MM.1S (cell line): ENCODE data around the gene ADTRP.

Experiments used
- DNase-seq: peaks from one replicate; pipeline ENCODE4 v3.0.0-alpha.2; 2015
- H2AFZ ChIP-seq: fragments of 300-600 bp; sonication (generic); 2 replicates; pipeline ENCODE4 v1.6.0; 2016; ENCODE audit warnings: antibody characterized with exemption, low read length
- H3F3A ChIP-seq: fragments of 300-600 bp; sonication (generic); 2 replicates; pipeline ENCODE4 v1.6.1; 2016; ENCODE audit warnings: mild to moderate bottlenecking, antibody characterized with exemption, low read length, moderate library complexity, mixed read lengths; ENCODE audit not compliant: insufficient read depth
- H3K27ac ChIP-seq: fragments of 300-600 bp; sonication (generic); 2 replicates; pipeline ENCODE4 v1.5.1; 2016; ENCODE audit warnings: mild to moderate bottlenecking, low read length
- H3K27me3 ChIP-seq: fragments of 300-600 bp; sonication (generic); replicated peaks from 2 replicates; pipeline ENCODE4 v1.6.0; 2016; ENCODE audit warnings: low read length; ENCODE audit not compliant: insufficient read depth
- H3K36me3 ChIP-seq: fragments of 300-600 bp; sonication (generic); replicated peaks from 2 replicates; pipeline ENCODE4 v1.6.1; 2016; ENCODE audit warnings: mild to moderate bottlenecking, low read length, mixed read lengths; ENCODE audit not compliant: insufficient read depth
- H3K4me1 ChIP-seq: fragments of 300-600 bp; sonication (generic); 2 replicates; pipeline ENCODE4 v1.6.1; 2016; ENCODE audit warnings: low read length, mixed read lengths
- H3K4me2 ChIP-seq: fragments of 300-600 bp; sonication (generic); 2 replicates; pipeline ENCODE4 v1.6.0; 2016; ENCODE audit warnings: low read depth, low read length
- H3K4me3 ChIP-seq: fragments of 300-600 bp; sonication (generic); 2 replicates; pipeline ENCODE4 v1.5.1; 2016; ENCODE audit warnings: low read length, mixed read lengths
- H3K79me2 ChIP-seq: fragments of 300-600 bp; sonication (generic); 2 replicates; pipeline ENCODE4 v1.6.1; 2016; ENCODE audit warnings: mixed run types, low read length, mixed read lengths
- H3K9ac ChIP-seq: fragments of 300-600 bp; sonication (generic); 2 replicates; pipeline ENCODE4 v1.6.1; 2016; ENCODE audit warnings: low read length, mixed read lengths
- H3K9me2 ChIP-seq: fragments of 300-600 bp; sonication (generic); replicated peaks from 2 replicates; pipeline ENCODE4 v1.6.1; 2016; ENCODE audit warnings: mild to moderate bottlenecking, low read length, mixed read lengths; ENCODE audit not compliant: insufficient read depth
- H3K9me3 ChIP-seq: fragments of 300-600 bp; sonication (generic); replicated peaks from 2 replicates; pipeline ENCODE4 v1.6.1; 2016; ENCODE audit warnings: mild to moderate bottlenecking, low read length, mixed read lengths; ENCODE audit not compliant: insufficient read depth
- H4K20me1 ChIP-seq: fragments of 300-600 bp; sonication (generic); 2 replicates; pipeline ENCODE4 v1.6.1; 2016; ENCODE audit warnings: mild to moderate bottlenecking, low read length, moderate library complexity, mixed read lengths; ENCODE audit not compliant: insufficient read depth
- EZH2 ChIP-seq: fragments of 300-600 bp; sonication (generic); optimal IDR thresholded peaks from 2 replicates; pipeline ENCODE3; 2017; ENCODE audit warnings: low read depth, mild to moderate bottlenecking, antibody characterized with exemption, low read length, mixed read lengths
- EZH2phosphoT487 ChIP-seq: fragments of 300-600 bp; sonication (generic); IDR thresholded peaks from 2 replicates; pipeline ENCODE4 v1.6.1; 2018; ENCODE audit warnings: antibody characterized with exemption, low read length
- TF ChIP-seq, protein P1 (sequence below): fragments of 300-600 bp; sonication (generic); IDR thresholded peaks from 2 replicates; pipeline ENCODE4 v1.5.1; 2016; ENCODE audit warnings: antibody characterized with exemption, low read length, mixed read lengths

Gene ADTRP

DNA sequence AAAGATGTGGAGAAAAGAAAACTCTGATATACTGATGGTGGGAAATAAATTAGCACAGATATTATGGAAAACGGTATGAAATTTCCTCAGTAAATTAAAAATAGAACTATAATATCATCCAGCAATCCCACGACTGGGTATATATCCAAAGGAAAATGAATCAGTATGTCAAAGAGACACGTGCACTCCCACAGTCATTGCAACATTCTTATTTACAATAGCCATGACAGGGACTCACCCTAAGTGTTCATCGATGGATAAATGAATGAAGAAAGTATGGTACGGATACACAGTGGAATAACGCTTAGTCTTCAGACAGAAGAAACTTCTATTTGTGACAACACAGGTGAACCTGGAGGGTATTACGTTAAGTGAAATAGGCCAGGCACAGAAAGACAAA is 5.7 kb upstream of the ADTRP start:
- Histone ChIP-seq H3K27ac (no peak overlapping the region), H3K4me2 (no peak overlapping the region), H3K27me3 (no peaks in the 10 kb centered on the region), H4K20me1 (no peaks in the 10 kb centered on the region), H3K4me1 (peaks cover 3% of the 10 kb centered on the region; the same call in 1 of the 2 replicates), H3K79me2 (no peaks in the 10 kb centered on the region), H3K9me2 (no peaks in the 10 kb centered on the region), H3K9ac (no peak overlapping the region), H3K9me3 (no peaks in the 10 kb centered on the region), H2AFZ (no peak overlapping the region), H3K36me3 (no peaks in the 10 kb centered on the region), H3K4me3 (no peak overlapping the region), H3F3A (no peaks in the 10 kb centered on the region)
- no peak for DNase-seq
- TF ChIP-seq EZH2: no peak
- TF ChIP-seq EZH2phosphoT487: no peak
- TF ChIP-seq, protein P1, sequence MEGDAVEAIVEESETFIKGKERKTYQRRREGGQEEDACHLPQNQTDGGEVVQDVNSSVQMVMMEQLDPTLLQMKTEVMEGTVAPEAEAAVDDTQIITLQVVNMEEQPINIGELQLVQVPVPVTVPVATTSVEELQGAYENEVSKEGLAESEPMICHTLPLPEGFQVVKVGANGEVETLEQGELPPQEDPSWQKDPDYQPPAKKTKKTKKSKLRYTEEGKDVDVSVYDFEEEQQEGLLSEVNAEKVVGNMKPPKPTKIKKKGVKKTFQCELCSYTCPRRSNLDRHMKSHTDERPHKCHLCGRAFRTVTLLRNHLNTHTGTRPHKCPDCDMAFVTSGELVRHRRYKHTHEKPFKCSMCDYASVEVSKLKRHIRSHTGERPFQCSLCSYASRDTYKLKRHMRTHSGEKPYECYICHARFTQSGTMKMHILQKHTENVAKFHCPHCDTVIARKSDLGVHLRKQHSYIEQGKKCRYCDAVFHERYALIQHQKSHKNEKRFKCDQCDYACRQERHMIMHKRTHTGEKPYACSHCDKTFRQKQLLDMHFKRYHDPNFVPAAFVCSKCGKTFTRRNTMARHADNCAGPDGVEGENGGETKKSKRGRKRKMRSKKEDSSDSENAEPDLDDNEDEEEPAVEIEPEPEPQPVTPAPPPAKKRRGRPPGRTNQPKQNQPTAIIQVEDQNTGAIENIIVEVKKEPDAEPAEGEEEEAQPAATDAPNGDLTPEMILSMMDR: no peak

DNA sequence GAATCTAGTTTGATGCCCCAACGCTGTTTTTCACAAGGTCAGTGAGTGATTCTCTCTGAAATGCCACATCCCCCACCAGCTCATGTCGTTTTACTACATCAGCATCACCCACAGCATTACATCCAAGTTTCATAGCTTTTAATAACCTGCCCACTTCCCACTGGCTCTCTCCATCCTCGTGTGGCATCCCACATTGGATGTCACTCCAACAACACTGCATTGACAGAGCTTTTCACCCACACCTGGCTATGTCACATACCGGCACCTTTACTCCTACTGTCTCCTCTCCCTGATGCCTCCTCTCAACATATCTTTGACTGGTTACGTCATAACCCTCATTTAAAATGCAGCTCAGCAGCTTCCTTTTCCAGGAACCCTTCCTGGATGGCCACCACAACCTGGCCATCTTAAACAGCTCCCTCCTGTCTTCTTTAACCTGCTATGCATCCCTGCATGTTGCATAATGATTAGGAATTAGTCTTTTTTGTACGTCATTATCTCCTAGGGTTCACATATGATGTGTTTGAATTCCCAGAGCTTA is 5.0 kb upstream of the ADTRP start:
- Histone ChIP-seq H3K9me2 (no peaks in the 10 kb centered on the region), H3K79me2 (no peaks in the 10 kb centered on the region), H3K4me1 (peaks cover 3% of the 10 kb centered on the region; the same call in 1 of the 2 replicates), H3K27ac (no peak overlapping the region), H3K9me3 (no peaks in the 10 kb centered on the region), H3F3A (no peaks in the 10 kb centered on the region), H3K4me3 (no peak overlapping the region), H3K27me3 (no peaks in the 10 kb centered on the region), H2AFZ (no peak overlapping the region), H3K36me3 (no peaks in the 10 kb centered on the region), H4K20me1 (no peaks in the 10 kb centered on the region), H3K4me2 (no peak overlapping the region), H3K9ac (no peak overlapping the region)
- no peak for DNase-seq
- TF ChIP-seq, protein P1: no peak

DNA sequence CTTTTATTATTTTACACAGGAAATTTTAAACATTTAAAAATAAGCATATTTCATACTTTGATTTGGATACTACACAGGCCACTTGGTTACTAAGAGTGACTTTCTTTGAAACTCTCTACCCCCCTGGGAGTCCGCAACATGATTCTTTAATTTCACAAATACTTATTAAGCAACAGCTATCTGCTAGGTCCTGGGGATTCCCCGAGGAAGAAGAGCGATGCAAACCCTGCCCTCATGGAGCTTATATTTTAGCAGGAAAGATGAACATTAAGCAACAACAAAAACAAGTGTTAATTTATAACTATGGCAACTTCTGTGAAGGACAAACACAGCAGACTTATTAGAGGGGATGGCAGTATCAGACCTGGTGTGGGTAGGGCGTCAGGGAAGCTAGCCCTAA is 3.9 kb upstream of the ADTRP start:
- TF ChIP-seq EZH2 (no peak), EZH2phosphoT487 (no peak)
- TF ChIP-seq, protein P1: no peak
- Histone ChIP-seq H3F3A (no peaks in the 10 kb centered on the region), H2AFZ (no peak overlapping the region), H3K9me2 (no peaks in the 10 kb centered on the region), H3K4me3 (no peak overlapping the region), H3K79me2 (no peaks in the 10 kb centered on the region), H3K27me3 (no peaks in the 10 kb centered on the region), H3K9ac (no peak overlapping the region), H3K9me3 (no peaks in the 10 kb centered on the region), H3K27ac (no peak overlapping the region), H3K36me3 (no peaks in the 10 kb centered on the region), H4K20me1 (no peaks in the 10 kb centered on the region), H3K4me1 (peaks cover 3% of the 10 kb centered on the region; the same call in 1 of the 2 replicates), H3K4me2 (no peak overlapping the region)
- DNase-seq: no peak
